Osteoblast (primary cell): ENCODE results near the gene PIK3R5. TPM values are rescaled to one million over a fixed set of nuclear protein-coding genes. Genes with fewer than 3 reads are reported as not detected.

Experiments used
- DNase-seq: peaks from one replicate; pipeline ENCODE4 v3.0.0; 2011; ENCODE audit warnings: low spot score, mixed read lengths; ENCODE audit not compliant: insufficient read length; ENCODE audit errors: missing footprints
- H2AFZ ChIP-seq: 2 replicates; pipeline ENCODE4 v1.6.0; 2011; ENCODE audit warnings: mild to moderate bottlenecking, low read length
- H3K27ac ChIP-seq: 2 replicates; pipeline ENCODE4 v1.5.1; 2011; ENCODE audit warnings: mild to moderate bottlenecking, low read depth, low read length, moderate library complexity
- H3K27me3 ChIP-seq: 2 replicates; pipeline ENCODE4 v1.6.0; 2012; ENCODE audit warnings: mild to moderate bottlenecking, control low read depth, inconsistent platforms, low read length, moderate library complexity; ENCODE audit not compliant: insufficient read depth
- H3K36me3 ChIP-seq: 2 replicates; pipeline ENCODE4 v1.5.1; 2011; ENCODE audit warnings: mild to moderate bottlenecking, low read length, control low read depth, moderate library complexity; ENCODE audit not compliant: insufficient read depth
- H3K4me1 ChIP-seq: 2 replicates; pipeline ENCODE4 v1.5.1; 2011; ENCODE audit warnings: mild to moderate bottlenecking, low read length, control low read depth, moderate library complexity; ENCODE audit not compliant: insufficient read depth
- H3K4me2 ChIP-seq: 2 replicates; pipeline ENCODE4 v1.6.0; 2011; ENCODE audit warnings: mild to moderate bottlenecking, low read length; ENCODE audit not compliant: insufficient read depth
- H3K4me3 ChIP-seq: fragments of 200-600 bp; sonication (generic); 3 replicates; pipeline ENCODE4 v1.5.1; 2012; ENCODE audit warnings: mild to moderate bottlenecking, low read length, inconsistent platforms; ENCODE audit not compliant: insufficient read depth
- H3K79me2 ChIP-seq: 2 replicates; pipeline ENCODE4 v1.6.0; 2012; ENCODE audit warnings: mild to moderate bottlenecking, low read length, control low read depth, inconsistent platforms; ENCODE audit not compliant: insufficient read depth
- H3K9me3 ChIP-seq: 2 replicates; pipeline ENCODE4 v1.5.1; 2011; ENCODE audit warnings: low read depth, low read length, control low read depth
- H4K20me1 ChIP-seq: 2 replicates; pipeline ENCODE4 v1.6.0; 2012; ENCODE audit warnings: mild to moderate bottlenecking, low read length, control low read depth; ENCODE audit not compliant: insufficient read depth
- total RNA-seq: library from RNA; depleted of rRNA; stranded (reverse); fragments of >200 nt; gene quantifications from 2 replicates; pipeline ENCODE4 v1.2.3, GENCODE V29; 2012
- TF ChIP-seq, protein P1 (sequence below): IDR thresholded peaks from 2 replicates; pipeline ENCODE4 v1.5.1; 2011; ENCODE audit warnings: mild to moderate bottlenecking, low read depth, low read length, moderate library complexity; ENCODE audit errors: extremely low read depth

Gene PIK3R5
- total RNA-seq, 1 donor = 0.36 TPM

DNA sequence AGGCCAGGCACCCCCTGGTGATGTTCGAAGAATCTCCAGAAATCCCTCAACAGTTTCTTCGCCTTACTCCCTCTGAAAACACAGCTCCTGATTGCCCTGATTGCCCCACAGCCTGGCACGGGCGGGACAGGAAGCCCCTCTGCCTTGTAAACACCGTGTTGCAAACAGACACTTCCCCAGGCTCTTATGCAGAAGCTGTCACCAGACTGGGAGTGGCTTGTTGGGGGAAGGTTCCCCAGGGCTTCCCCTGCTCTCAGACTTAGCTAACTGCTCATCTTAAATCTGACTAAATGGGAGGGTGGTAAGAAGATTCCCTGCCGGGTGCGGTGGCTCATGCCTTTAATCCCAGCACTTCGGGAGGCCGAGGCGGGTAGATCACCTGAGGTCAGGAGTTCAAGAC is 11.2 kb downstream of the PIK3R5 start:
- Histone ChIP-seq H3K27me3 (peaks cover 2% of the 10 kb centered on the region), H4K20me1 (no peaks in the 10 kb centered on the region), H2AFZ (no peak overlapping the region), H3K9me3 (no peaks in the 10 kb centered on the region), H3K4me1 (no peaks in the 10 kb centered on the region), H3K79me2 (no peaks in the 10 kb centered on the region), H3K4me3 (no peak overlapping the region), H3K27ac (no peak overlapping the region), H3K4me2 (no peak overlapping the region), H3K36me3 (no peaks in the 10 kb centered on the region)
- no peak for DNase-seq
- TF ChIP-seq, protein P1, sequence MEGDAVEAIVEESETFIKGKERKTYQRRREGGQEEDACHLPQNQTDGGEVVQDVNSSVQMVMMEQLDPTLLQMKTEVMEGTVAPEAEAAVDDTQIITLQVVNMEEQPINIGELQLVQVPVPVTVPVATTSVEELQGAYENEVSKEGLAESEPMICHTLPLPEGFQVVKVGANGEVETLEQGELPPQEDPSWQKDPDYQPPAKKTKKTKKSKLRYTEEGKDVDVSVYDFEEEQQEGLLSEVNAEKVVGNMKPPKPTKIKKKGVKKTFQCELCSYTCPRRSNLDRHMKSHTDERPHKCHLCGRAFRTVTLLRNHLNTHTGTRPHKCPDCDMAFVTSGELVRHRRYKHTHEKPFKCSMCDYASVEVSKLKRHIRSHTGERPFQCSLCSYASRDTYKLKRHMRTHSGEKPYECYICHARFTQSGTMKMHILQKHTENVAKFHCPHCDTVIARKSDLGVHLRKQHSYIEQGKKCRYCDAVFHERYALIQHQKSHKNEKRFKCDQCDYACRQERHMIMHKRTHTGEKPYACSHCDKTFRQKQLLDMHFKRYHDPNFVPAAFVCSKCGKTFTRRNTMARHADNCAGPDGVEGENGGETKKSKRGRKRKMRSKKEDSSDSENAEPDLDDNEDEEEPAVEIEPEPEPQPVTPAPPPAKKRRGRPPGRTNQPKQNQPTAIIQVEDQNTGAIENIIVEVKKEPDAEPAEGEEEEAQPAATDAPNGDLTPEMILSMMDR = no peak

DNA sequence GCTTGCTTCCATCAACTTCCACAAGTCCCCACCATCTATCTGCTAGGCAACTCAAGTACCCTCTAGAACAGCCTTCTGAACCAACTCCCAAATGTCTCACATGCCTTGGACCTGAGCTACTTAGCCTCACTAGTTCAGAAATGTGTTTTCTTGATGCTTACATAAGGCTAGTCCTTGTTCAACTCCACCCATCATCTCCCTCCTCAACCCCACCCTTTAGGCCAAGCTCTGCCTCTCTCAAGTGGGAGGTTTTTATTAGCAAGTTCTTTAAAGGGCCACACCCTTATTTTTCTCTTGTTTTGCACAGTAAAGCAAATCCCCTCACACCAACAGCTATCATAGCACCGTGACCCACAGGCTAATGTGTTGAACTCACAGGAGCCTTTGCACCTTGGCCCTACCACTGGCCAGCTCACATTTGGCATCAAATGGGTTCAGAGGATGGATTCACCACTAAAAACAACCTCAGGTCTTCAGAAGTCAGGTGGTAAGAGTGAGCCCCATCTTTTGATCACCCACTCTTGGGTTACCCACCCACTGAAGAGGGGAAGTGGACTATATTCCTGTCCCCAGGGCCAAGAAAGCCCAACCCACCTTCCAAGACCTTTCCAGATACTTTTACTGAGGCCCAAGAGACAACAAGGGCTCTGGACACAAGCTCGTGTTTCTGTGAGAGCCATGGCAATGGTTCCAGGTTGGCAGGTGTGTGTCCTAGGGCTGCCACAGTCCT is 12.2 kb downstream of the PIK3R5 start:
- H3K27ac ChIP-seq = no peak overlapping the region
- no peaks in the 10 kb centered on the region for H3K4me1 ChIP-seq
- H3K79me2 ChIP-seq = no peaks in the 10 kb centered on the region
- H3K4me2 ChIP-seq = no peak overlapping the region
- DNase-seq = no peak
- no peaks in the 10 kb centered on the region for H4K20me1 ChIP-seq
- H2AFZ ChIP-seq = no peak overlapping the region
- peaks cover 2% of the 10 kb centered on the region for H3K27me3 ChIP-seq
- TF ChIP-seq, protein P1 = no peak
- H3K9me3 ChIP-seq = no peaks in the 10 kb centered on the region
- no peak overlapping the region for H3K4me3 ChIP-seq
- H3K36me3 ChIP-seq = no peaks in the 10 kb centered on the region

DNA sequence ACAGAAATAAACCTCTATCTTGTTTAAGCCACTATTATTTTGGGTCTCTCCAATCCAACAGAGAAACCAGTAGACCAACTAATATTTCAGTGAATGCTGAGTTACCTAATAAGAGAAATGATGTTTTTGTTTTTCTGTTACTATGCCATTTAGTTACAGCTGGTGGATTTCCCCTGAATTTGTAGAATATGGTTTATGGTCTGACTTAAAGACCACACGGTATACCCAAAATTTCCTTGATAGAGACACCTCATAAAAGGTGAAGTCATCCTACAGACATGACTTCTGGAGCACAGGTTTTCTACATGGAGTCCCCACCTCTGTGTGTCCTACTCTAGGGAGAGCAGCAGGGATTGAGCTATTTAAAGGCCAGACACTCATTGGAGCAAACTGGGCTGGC is 13.3 kb downstream of the PIK3R5 start:
- TF ChIP-seq, protein P1 = no peak
- DNase-seq = no peak
- no peak overlapping the region for H3K27ac ChIP-seq

DNA sequence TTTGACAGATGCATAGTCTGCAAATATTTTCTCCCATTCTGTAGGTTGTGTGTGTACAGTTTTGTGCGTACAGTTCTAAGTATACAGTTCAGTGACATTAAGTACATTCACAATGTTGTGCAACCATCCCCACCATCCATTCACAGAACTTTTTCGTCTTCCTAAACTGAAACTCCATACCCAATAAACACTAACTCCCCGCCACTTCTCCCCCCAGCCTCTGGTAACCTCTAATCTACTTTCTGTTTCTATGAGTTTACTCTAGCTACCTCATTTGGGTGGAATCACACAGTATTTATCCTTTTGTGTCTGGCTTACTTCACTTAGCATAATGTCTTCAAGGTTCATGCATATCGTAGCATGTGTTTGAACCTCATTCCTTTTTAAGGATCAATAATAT is 14.3 kb downstream of the PIK3R5 start:
- Histone ChIP-seq H2AFZ (no peak overlapping the region), H3K36me3 (no peaks in the 10 kb centered on the region), H3K4me2 (no peak overlapping the region), H4K20me1 (no peaks in the 10 kb centered on the region), H3K27ac (no peak overlapping the region), H3K79me2 (no peaks in the 10 kb centered on the region), H3K27me3 (no peaks in the 10 kb centered on the region), H3K4me3 (no peak overlapping the region), H3K4me1 (no peaks in the 10 kb centered on the region), H3K9me3 (no peaks in the 10 kb centered on the region)
- DNase-seq = no peak
- TF ChIP-seq, protein P1 = no peak

More for the DNA sequence above, 13.3 kb downstream of the PIK3R5 start:
- Histone ChIP-seq H3K27me3 (peaks cover under 1% of the 10 kb centered on the region), H3K4me2 (no peak overlapping the region), H3K79me2 (no peaks in the 10 kb centered on the region), H3K4me1 (no peaks in the 10 kb centered on the region), H2AFZ (no peak overlapping the region), H3K36me3 (no peaks in the 10 kb centered on the region), H3K9me3 (no peaks in the 10 kb centered on the region), H4K20me1 (no peaks in the 10 kb centered on the region), H3K4me3 (no peak overlapping the region)
